DOHH2 (cell line): Measurements from ENCODE around the gene AK1.

Experiments
- H3F3A ChIP-seq: fragments of 200-600 bp; sonication (generic), shearing (Covaris generic); 2 replicates; pipeline ENCODE4 v1.6.0; 2016; ENCODE audit warnings: antibody characterized with exemption, mild to moderate bottlenecking; ENCODE audit not compliant: control insufficient read depth, insufficient read depth
- H3K27ac ChIP-seq: fragments of 200-600 bp; sonication (generic); 2 replicates; pipeline ENCODE4 v1.5.1; 2014; ENCODE audit warnings: low read depth, mild to moderate bottlenecking, low read length, moderate library complexity
- H3K27me3 ChIP-seq: fragments of 200-600 bp; sonication (generic); 2 replicates; pipeline ENCODE4 v1.6.1; 2014; ENCODE audit warnings: mild to moderate bottlenecking, low read length, mixed read lengths; ENCODE audit not compliant: control insufficient read depth
- H3K36me3 ChIP-seq: fragments of 200-600 bp; sonication (generic); 2 replicates; pipeline ENCODE4 v1.6.1; 2014; ENCODE audit warnings: mild to moderate bottlenecking, low read length, moderate library complexity, mixed read lengths; ENCODE audit not compliant: control insufficient read depth
- H3K4me1 ChIP-seq: fragments of 200-600 bp; sonication (generic); 2 replicates; pipeline ENCODE4 v1.6.1; 2014; ENCODE audit warnings: mild to moderate bottlenecking, low read length, mixed read lengths; ENCODE audit not compliant: control insufficient read depth
- H3K4me2 ChIP-seq: fragments of 200-600 bp; sonication (generic); 2 replicates; pipeline ENCODE4 v1.6.0; 2014; ENCODE audit warnings: mild to moderate bottlenecking, low read length, moderate library complexity
- H3K4me3 ChIP-seq: fragments of 200-600 bp; sonication (generic); 2 replicates; pipeline ENCODE4 v1.5.1; 2014; ENCODE audit warnings: mild to moderate bottlenecking, low read length, mixed read lengths
- H3K79me2 ChIP-seq: fragments of 200-600 bp; sonication (generic); 2 replicates; pipeline ENCODE4 v1.6.1; 2014; ENCODE audit warnings: mild to moderate bottlenecking, low read length, mixed read lengths; ENCODE audit not compliant: control insufficient read depth
- H3K9me2 ChIP-seq: fragments of 200-600 bp; sonication (generic); replicated peaks from 2 replicates; pipeline ENCODE4 v1.6.1; 2014; ENCODE audit warnings: mild to moderate bottlenecking, low read length, mixed read lengths; ENCODE audit not compliant: control insufficient read depth
- H3K9me3 ChIP-seq: fragments of 200-600 bp; sonication (generic); 2 replicates; pipeline ENCODE4 v1.6.1; 2014; ENCODE audit warnings: antibody characterized with exemption, low read length, mixed read lengths; ENCODE audit not compliant: control insufficient read depth, insufficient read depth
- H4K20me1 ChIP-seq: fragments of 200-600 bp; sonication (generic); 2 replicates; pipeline ENCODE4 v1.6.0; 2014; ENCODE audit warnings: low read depth, mild to moderate bottlenecking, antibody characterized with exemption, low read length, moderate library complexity; ENCODE audit not compliant: control insufficient read depth, insufficient read depth
- EZH2phosphoT487 ChIP-seq: fragments of 200-600 bp; sonication (generic); IDR thresholded peaks from 2 replicates; pipeline ENCODE4 v1.6.1; 2017; ENCODE audit warnings: borderline replicate concordance, mild to moderate bottlenecking, antibody characterized with exemption, low read length, moderate library complexity, mixed read lengths
- TF ChIP-seq, protein P1 (sequence below): fragments of 200-600 bp; sonication (generic); IDR thresholded peaks from one replicate; pipeline ENCODE4 v1.5.1; 2014; ENCODE audit warnings: antibody characterized with exemption, mild to moderate bottlenecking, low read depth, low read length; ENCODE audit not compliant: poor library complexity, severe bottlenecking

The AK1 gene

DNA sequence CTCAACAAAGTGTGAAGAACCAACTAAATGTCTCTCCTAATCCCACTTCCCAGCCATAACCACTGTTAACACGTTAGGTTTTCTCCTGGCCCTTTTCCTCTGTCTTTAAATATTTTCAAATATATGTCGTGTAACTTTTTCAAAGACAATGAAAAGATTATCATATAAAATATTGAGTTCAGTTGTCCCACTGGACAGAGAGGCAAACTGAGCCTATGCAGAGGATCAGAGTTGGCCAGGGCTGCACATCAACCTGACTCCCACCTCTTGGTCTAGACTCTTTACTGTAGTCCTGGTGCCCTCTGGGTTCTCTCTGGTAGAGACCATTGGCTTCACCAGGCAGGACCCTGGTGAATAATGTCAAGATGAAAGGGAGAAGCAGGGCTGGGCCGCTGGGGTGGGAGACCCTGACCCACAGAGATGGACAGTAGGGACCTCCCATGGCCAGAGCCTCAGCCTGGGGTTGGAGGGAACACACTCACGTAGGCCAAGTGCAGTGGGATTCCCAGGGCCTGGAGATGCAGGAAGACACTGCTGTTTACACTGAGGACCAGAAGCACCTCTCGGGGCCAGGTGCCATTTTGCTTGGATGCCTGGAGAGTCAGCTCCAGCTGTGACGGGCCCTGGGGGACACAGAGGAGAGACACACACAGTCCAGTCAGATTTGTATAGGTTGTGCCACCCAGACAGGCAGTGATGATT, 48.1 kb downstream of the AK1 start:
- TF ChIP-seq, protein P1, sequence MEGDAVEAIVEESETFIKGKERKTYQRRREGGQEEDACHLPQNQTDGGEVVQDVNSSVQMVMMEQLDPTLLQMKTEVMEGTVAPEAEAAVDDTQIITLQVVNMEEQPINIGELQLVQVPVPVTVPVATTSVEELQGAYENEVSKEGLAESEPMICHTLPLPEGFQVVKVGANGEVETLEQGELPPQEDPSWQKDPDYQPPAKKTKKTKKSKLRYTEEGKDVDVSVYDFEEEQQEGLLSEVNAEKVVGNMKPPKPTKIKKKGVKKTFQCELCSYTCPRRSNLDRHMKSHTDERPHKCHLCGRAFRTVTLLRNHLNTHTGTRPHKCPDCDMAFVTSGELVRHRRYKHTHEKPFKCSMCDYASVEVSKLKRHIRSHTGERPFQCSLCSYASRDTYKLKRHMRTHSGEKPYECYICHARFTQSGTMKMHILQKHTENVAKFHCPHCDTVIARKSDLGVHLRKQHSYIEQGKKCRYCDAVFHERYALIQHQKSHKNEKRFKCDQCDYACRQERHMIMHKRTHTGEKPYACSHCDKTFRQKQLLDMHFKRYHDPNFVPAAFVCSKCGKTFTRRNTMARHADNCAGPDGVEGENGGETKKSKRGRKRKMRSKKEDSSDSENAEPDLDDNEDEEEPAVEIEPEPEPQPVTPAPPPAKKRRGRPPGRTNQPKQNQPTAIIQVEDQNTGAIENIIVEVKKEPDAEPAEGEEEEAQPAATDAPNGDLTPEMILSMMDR, result no peak
- TF ChIP-seq EZH2phosphoT487, result no peak
- Histone ChIP-seq H3K9me3 (no peaks in the 10 kb centered on the region), H4K20me1 (no peaks in the 10 kb centered on the region), H3K36me3 (no peaks in the 10 kb centered on the region), H3K4me3 (no peak overlapping the region), H3K4me2 (no peak overlapping the region), H3K79me2 (no peaks in the 10 kb centered on the region), H3K4me1 (peaks cover 3% of the 10 kb centered on the region; the same call in 1 of the 2 replicates), H3K27ac (no peak overlapping the region), H3K9me2 (no peaks in the 10 kb centered on the region), H3F3A (peaks cover 4% of the 10 kb centered on the region; the same call in 1 of the 2 replicates), H3K27me3 (peaks cover 5% of the 10 kb centered on the region; the same call in 1 of the 2 replicates)

DNA sequence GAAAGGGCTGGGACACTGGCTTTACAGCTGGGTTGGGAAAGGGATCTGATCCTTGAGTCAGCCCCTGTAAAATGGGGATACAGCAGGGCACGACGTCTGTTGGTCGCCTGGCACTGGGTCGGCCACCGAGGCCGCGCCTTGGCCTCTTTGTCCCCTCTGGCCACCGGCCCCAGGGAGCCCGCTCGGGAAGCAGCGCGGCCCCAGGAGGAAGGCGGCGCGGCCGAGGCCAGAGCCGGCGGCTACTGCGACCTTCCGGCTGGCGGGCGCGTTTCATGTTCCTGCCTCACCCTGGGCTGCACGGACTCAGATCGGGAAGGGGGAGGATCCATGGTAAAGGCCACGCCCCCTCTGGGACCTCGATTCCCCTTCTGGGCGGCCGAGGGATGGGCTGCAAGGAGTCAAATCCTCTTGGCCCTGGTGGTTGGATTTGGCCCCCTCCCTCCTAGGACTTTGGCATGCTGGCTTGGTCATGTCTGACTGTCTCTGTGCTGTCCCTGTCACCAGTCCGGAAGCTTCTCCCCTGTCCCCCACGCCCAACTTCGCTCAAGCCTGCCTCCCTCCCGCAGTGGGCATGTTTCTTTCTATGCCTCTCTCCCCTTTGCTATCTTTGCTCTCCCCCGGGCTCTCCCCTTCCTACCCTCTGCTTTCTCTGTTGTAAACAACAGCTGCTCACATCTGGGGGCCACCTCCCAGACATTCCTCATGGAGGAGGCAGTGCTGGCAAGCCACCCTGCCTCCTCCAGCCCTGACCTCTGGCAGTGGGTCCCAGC, 49.0 kb downstream of the AK1 start:
- H3K79me2 ChIP-seq, result no peaks in the 10 kb centered on the region
- H3K9me3 ChIP-seq, result no peaks in the 10 kb centered on the region
- H3K27ac ChIP-seq, result no peak overlapping the region
- no peak overlapping the region for H3K4me2 ChIP-seq
- peaks cover 3% of the 10 kb centered on the region; the same call in 1 of the 2 replicates for H3K4me1 ChIP-seq
- peaks cover 5% of the 10 kb centered on the region; the same call in 1 of the 2 replicates for H3K27me3 ChIP-seq
- H3K36me3 ChIP-seq, result no peaks in the 10 kb centered on the region
- no peaks in the 10 kb centered on the region for H3K9me2 ChIP-seq
- TF ChIP-seq, protein P1, result no peak
- no peak for TF ChIP-seq EZH2phosphoT487
- no peaks in the 10 kb centered on the region for H4K20me1 ChIP-seq
- no peak overlapping the region for H3K4me3 ChIP-seq
- peaks cover 4% of the 10 kb centered on the region; the same call in 1 of the 2 replicates for H3F3A ChIP-seq

DNA sequence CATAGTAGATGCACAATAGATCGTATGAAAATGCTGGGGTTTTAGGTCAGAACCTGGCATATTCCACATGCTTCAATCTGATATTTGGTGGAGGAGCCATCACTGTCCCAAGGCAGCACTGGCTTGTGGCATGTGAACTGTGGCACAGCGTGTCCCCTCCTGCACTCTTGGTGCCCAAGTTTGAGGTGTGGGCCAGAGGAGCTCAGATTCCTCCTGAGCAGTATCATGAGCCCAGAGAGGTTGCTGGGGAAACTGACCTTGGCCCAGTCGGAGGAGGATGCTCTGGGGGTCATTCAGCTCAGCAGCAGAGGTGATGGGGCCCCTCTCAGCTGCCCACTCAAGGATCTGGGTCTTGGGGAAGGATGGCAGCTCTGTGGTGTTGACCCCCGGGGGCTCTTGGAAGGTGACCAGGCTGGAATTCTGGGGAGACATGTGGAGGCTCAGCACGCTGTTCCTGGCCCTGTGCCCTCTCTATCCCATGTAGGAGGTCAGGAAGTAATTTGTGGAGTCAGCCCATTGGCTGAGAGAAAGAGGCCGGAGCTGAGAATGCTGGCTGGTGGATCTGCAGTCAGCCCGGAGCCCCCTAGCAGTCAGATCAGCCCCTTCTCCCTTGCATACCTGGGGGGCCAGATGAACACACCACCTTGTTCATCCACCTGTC, 51.1 kb downstream of the AK1 start:
- Histone ChIP-seq H3K27ac (no peak overlapping the region), H3K9me2 (no peaks in the 10 kb centered on the region), H3F3A (peaks cover 13% of the 10 kb centered on the region), H4K20me1 (no peaks in the 10 kb centered on the region), H3K4me1 (peaks cover 3% of the 10 kb centered on the region; the same call in 1 of the 2 replicates), H3K4me2 (no peak overlapping the region), H3K36me3 (no peaks in the 10 kb centered on the region), H3K9me3 (no peaks in the 10 kb centered on the region), H3K27me3 (peaks cover 5% of the 10 kb centered on the region; the same call in 1 of the 2 replicates), H3K4me3 (no peak overlapping the region), H3K79me2 (no peaks in the 10 kb centered on the region)
- TF ChIP-seq EZH2phosphoT487, result no peak
